ENCODE data around the gene KCNAB2. TPM values are rescaled to one million over a fixed set of nuclear protein-coding genes. Genes with fewer than 3 reads are reported as not detected.

The KCNAB2 gene
- total RNA-seq, 2 experiments from 2014 or later = 290 to 299 TPM

GRCh38 chr1:6039031-6039430 lies 6.7 kb upstream of the KCNAB2 start:
- Mint-ChIP-seq H3K27ac (no peak overlapping the region), H3K27me3 (no peaks in the 10 kb centered on the region), H3K4me1 (ENCODE audit: low read depth) (peaks cover 47% of the 10 kb centered on the region), H3K4me3 (no peak overlapping the region), H3K36me3 (ENCODE audit: low read depth) (peaks cover 54% of the 10 kb centered on the region), H3K9me3 (no peaks in the 10 kb centered on the region)
- TF ChIP-seq CTCF (IDR thresholded peaks at IDR 0.05) = no peak
- DNase-seq (no peak), ATAC-seq (no peak)
- intact Hi-C loops (cut with micrococcal nuclease) = no loop called here
- ChIA-PET CTCF (no interaction called here), POLR2A (no interaction called here)

GRCh38 chr1:6040444-6040843 lies 5.2 kb upstream of the KCNAB2 start:
- H3K9me3 Mint-ChIP-seq = no peaks in the 10 kb centered on the region
- H3K27ac Mint-ChIP-seq = no peak overlapping the region

GRCh38 chr1:6040861-6041415 lies 4.8 kb upstream of the KCNAB2 start:
- peaks cover 33% of the 10 kb centered on the region for H3K4me1 Mint-ChIP-seq (ENCODE audit: low read depth)
- H3K36me3 Mint-ChIP-seq (ENCODE audit: low read depth) = peaks cover 49% of the 10 kb centered on the region
- H3K4me3 Mint-ChIP-seq = no peak overlapping the region
- POLR2A ChIA-PET = interaction anchor here (6.3 kb wide), 1 partner anchor 13 kb away, joined by 24 read pairs; no protein-coding TSS in a partner anchor
- no peak overlapping the region for H3K27ac Mint-ChIP-seq
- intact Hi-C loops (cut with micrococcal nuclease) = no loop called here
- no peaks in the 10 kb centered on the region for H3K9me3 Mint-ChIP-seq
- no peaks in the 10 kb centered on the region for H3K27me3 Mint-ChIP-seq
- CTCF ChIA-PET = no interaction called here
- ATAC-seq (no peak), DNase-seq (no peak)
- TF ChIP-seq CTCF (IDR thresholded peaks at IDR 0.05) = no peak

More at GRCh38 chr1:6040444-6040843, 5.2 kb upstream of the KCNAB2 start:
- ATAC-seq = no peak
- intact Hi-C loops (cut with micrococcal nuclease) = no loop called here
- H3K27me3 Mint-ChIP-seq = no peaks in the 10 kb centered on the region
- ChIA-PET CTCF (no interaction called here), POLR2A (interaction anchor here (0.5 to 6.3 kb wide), 2 partner anchors 12 to 85 kb away, joined by 5 to 24 read pairs; no protein-coding TSS in a partner anchor)
- no peak for TF ChIP-seq CTCF (IDR thresholded peaks at IDR 0.05)
- no peak for DNase-seq
- peaks cover 51% of the 10 kb centered on the region for H3K36me3 Mint-ChIP-seq (ENCODE audit: low read depth)
- H3K4me3 Mint-ChIP-seq = no peak overlapping the region
- peaks cover 37% of the 10 kb centered on the region for H3K4me1 Mint-ChIP-seq (ENCODE audit: low read depth)

GRCh38 chr1:6041432-6042062 lies 4.1 kb upstream of the KCNAB2 start:
- no peak overlapping the region for H3K27ac Mint-ChIP-seq

More at GRCh38 chr1:6041432-6042062, 4.1 kb upstream of the KCNAB2 start:
- peaks cover 29% of the 10 kb centered on the region for H3K4me1 Mint-ChIP-seq (ENCODE audit: low read depth)
- intact Hi-C loops (cut with micrococcal nuclease) = no loop called here
- no peaks in the 10 kb centered on the region for H3K9me3 Mint-ChIP-seq
- ChIA-PET POLR2A (interaction anchor here (0.8 to 6.3 kb wide), 2 partner anchors 9 to 14 kb away, joined by 3 to 24 read pairs; no protein-coding TSS in a partner anchor), CTCF (interaction anchor here (0.6 to 1.2 kb wide), 4 partner anchors 10 to 25 kb away, joined by 3 to 5 read pairs (median 4); no protein-coding TSS in a partner anchor)
- H3K27me3 Mint-ChIP-seq = no peaks in the 10 kb centered on the region
- DNase-seq = peak; percentile 39
- H3K36me3 Mint-ChIP-seq (ENCODE audit: low read depth) = peaks cover 51% of the 10 kb centered on the region
- TF ChIP-seq CTCF (IDR thresholded peaks at IDR 0.05) = peak; percentile 56
- no peak for ATAC-seq
- H3K4me3 Mint-ChIP-seq = no peak overlapping the region

All from activated CD8-positive, alpha-beta T cell treated with anti-CD3 and anti-CD28 coated beads for 36 hours (primary cell).